GM18505 (cell line): Measurements from ENCODE around the gene DUSP7.
"Not testable (repeated sequence)": the region's sequence is repeated elsewhere in the genome, so short reads cannot be mapped to it uniquely, and the experiment has no call there.

Experiments
- ATAC-seq: cut with Tn5 transposase; IDR thresholded peaks from one replicate; pipeline ENCODE4 v1.9.1; 2021; ENCODE audit not compliant: unreplicated experiment
- POLR2A ChIP-seq: IDR thresholded peaks from 4 replicates; pipeline ENCODE4 v1.6.1; 2011; ENCODE audit warnings: borderline replicate concordance; ENCODE audit not compliant: insufficient read depth, insufficient read length; ENCODE audit errors: extremely low read depth

The DUSP7 gene

DNA sequence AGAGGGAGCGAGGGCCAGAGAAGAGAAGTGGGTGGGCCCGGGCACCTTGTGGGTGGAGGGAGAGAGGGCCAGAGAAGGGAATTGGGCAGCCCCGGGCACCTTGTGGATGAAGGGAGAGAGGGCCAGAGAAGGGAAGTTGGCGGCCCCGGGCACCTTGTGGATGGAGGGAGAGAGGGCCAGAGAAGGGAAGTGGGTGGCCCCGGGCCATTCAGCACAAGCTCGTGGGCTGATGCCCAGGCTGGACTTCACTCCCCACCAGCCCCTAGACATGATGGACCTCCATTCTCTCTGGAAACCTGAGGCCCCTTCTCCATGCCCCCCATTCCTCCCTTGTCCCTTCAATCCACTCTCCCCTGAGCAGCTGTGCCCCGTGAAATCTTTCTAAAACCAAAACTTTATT, 15.8 kb downstream of the DUSP7 start:
- no peak for TF ChIP-seq POLR2A
- no peak for ATAC-seq

DNA sequence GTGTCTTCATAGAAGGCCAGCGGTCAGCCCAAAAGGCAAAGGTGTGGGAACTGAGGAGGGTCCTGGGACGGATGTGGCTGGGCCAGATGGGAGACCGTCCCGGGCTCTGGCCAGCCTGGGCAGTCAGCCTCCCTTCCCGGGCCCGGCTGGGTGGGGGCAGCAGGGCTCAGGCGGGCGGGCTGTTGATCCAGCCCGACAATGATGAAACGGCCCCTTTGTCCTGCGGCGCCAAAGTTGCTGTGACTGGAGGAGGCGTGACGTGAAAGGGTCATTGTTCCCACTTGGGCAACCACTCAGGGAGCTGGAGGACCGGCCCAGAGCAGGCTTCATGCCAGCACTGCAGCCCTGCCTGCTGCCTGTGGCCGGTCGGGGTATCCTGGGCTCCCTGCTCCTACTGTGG, 16.5 kb downstream of the DUSP7 start:
- no peak for TF ChIP-seq POLR2A

DNA sequence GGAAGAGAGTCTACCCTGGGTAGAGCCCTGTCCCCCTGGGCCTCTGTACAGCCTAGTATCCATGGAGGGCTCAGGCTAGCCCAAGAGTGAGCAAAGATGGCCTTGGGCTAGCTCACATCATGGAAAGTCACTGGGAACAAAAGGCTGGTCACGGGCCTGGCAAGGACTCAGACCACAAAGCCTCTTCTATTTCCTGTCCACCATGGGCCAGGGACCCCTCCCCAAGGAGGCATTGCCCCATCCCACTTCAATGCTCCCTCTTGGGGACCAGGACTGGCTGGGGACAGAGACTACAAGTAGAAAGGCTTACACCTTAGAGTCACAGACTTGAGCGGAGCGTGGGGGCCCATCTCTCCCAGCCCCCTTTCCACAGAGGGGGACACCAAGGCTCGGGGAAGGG, 16.9 kb downstream of the DUSP7 start:
- no peak for TF ChIP-seq POLR2A
- no peak for ATAC-seq

More for the DNA sequence above, 16.5 kb downstream of the DUSP7 start:
- no peak for ATAC-seq

DNA sequence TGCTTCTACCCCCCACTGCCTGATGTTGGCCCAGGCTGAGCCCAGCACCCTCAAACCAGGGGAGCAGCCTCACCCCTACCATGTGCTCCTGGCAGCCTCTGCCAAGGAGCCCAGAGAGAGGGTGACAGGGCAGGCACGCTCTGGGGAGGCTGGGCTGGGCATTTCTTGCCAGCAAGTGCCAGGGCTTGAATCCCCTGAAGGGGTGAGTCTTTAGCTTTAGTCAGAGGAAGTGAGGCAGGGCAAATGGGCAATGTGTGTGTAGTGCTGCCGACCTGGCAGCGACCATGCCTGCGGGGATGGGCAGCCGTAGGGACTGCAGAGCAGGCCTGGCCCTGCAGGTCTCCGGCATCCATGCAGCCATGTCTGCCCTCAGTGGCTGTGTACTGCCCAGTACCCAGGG, 18.1 kb downstream of the DUSP7 start:
- no peak for TF ChIP-seq POLR2A
- no peak for ATAC-seq

DNA sequence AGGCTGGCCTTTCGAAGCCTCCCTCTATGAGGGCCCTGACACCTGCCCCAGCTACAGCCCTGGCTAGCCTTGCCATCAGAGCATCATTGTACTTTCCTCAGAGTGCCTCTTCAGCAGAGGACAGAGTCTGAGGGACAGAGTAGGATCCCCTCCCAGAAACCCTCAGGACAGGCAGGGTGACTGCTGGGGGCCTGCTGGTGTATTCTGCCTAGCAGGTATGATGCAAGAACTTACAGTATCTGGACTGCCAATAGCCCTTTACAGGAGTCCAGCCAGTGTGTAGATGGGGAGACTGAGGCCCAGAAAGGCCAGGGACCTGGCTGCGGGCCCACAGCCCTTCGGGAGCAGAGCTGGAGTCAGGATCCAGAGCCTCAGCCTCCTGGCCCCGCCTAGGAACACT, 19.1 kb downstream of the DUSP7 start:
- ATAC-seq = no peak
- TF ChIP-seq POLR2A = no peak

DNA sequence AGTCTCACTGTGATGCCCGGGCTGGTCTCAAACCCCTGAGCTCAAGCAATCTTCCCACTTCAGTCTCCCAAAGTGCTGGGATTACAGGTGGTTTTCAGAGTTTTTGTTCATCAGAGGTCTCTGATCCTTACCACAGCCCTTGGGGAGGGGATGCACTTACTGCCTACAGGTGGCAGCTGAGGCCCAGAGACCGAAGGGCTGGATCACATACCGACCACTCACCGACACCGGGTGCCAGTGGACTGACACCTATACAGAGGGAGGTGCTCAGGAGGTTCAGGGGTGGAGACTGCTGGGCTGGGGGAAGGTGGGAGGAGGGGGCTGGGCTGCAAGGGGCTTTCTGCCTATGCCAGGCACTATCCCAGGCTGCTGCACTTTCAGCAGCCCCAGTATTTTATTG, 19.5 kb downstream of the DUSP7 start:
- no peak for TF ChIP-seq POLR2A
- no peak for ATAC-seq

DNA sequence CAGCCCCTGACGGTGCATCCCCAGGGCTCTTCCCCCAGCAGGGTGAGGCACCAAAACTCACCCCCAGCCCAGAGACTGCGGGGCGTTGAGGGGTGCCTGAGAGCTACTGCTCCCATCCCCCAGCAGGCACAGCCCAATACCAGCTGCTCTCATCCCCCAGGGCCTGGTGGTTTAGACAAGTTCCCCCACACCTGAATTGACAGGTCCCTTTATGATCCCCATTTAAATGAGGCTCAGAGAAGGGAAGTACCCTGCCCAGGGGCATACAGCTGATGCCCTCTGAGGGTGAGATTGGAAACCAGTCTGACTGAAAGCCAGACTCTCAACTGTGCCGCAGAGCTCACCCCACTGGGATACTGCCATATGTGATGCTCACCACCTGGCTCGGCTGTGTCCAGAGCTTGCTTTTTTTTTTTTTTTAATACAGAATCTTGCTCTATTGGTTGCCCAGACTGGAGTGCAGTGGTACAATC, 20.1 kb downstream of the DUSP7 start:
- ATAC-seq = no peak
- no peak for TF ChIP-seq POLR2A

DNA sequence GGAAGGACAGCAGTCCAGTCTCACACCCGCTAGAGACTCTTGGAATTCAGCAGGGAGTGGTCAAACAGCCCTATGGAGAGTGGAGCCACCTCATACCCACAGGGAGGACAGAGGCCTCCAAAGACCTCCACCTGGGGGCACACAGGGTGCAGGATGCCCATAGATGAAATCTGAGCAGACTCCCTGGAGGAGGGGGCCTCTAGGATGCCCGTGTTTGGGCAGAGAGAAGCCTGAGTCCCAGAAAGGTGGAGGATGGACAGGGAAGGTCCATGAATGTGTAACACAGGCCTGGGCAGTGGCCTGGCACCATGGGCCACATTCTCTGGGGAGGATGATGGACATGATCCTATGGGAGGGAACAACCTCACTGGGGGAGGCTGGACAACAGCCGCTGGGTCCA, 21.7 kb downstream of the DUSP7 start:
- TF ChIP-seq POLR2A = no peak

DNA sequence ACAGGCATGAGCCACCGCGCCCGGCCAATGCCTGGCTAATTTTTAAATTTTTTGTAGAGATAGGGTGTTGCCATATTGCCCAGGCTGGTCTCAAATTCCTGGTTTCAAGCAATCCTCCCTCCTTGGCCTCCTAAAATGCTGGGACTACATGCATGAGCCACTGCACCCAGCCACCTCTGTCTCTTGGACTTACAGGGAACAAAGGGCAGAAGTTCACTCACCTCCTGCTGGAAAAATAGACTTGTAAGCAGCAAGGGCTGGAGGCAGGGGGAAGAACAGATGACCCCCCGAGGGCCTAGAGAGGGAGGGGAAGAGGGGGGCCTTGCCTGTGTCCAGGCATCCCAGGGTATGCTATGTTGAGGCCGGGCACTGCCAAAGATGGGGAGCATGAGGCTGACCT, 22.2 kb downstream of the DUSP7 start:
- no peak for TF ChIP-seq POLR2A
- ATAC-seq = no peak

More for the DNA sequence above, 21.7 kb downstream of the DUSP7 start:
- ATAC-seq = no peak

DNA sequence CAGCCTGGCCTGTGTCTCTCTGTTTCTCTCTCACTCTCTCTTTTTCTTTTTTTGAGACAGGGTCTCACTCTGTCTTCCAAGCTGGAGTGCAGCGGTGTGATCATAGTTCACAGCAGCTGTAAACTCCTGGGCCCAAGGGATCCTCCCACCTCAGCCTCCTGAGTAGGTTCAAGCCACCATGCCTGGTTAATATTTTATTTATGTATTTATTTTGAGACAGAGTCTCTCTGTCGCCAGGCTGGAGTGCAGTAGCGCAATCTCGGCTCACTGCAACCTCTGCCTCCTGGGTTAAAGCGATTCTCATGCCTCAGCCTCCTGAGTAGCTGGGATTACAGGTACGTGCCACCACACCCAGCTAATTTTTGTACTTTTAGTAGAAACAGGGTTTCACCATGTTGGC, 22.6 kb downstream of the DUSP7 start:
- not testable (repeated sequence) for ATAC-seq

DNA sequence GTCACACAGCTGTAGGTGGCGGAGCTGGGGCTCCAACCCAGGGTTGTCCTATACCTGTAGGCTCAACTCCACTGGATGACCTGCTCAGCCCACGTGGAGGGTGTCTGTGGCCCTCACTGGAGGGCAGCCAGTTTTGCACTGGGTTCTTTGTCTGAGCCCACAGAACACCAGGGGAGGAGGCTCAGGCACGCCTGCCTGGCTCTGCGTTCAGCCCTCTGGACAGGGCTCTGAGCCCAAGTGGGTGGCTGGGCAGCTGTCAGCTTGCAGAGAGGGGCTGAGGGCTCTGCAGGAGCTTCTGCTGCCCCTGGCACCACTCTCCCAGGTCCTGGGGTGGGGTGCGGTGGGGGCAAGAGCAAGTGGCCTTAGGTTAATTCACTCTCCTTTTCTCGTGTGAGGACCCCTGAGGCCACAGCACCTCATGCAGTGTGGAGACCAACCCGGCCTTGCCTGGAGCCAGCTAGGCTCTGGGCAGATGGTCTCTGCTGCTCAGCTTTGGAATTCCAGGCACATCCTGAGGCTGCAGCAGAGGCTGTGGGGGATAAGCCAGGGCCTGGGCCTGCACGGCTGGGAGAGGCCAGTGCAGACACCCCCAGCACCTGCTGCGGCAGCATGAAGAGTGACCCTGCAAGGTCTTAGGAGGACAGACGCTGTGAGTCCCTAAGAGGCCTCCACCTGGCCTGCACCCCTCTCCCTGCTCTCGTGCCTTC, 23.5 kb downstream of the DUSP7 start:
- no peak for ATAC-seq
- TF ChIP-seq POLR2A = no peak

DNA sequence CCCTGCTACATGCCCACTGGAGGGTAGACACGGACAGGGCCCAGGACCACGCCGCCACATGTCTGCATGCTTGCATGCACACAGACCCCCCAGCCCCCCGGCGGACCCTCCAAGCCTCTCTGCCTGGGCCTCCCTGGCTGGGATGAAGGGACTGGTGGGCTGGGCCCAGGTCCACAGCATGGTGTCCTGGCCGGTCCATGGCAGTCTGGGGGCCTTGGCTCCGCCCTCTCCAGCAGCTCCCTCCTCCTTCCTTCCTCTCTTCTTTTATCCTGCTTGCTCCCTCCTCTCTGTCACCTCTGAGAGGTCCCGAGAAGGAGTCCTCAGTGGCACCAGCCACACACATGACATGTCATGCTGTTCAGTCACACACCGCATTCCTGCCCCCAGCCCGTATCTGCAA, 24.5 kb downstream of the DUSP7 start:
- TF ChIP-seq POLR2A = no peak
- ATAC-seq = no peak

DNA sequence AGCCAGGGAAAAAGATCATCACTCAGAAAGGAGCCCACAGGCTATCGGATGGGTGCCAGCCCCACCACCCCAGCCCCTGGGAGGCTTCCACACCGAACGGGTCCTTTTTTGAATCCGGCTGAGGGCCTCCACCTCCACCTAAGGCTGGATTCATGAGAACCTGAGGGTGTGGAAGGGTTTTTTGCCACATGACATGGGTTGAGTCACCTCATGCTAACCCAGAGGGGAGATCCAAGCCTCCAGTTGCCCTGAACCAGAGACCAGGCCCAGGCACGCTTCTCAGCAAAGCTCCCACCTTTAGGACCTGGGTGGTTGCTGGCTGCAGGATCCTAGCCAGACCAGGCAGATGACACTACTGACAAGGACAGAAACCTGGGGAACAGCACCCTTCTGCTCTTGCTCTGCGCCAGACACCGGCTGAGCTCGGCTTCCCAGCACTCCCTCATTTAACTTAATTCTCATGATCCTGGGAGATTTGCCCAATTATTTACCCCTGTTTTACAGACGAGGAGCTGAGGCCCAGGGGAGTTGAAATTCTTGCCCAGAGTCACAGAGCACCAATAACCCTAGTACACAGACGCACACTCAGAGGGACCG, 25.6 kb downstream of the DUSP7 start:
- no peak for TF ChIP-seq POLR2A
- ATAC-seq = no peak

DNA sequence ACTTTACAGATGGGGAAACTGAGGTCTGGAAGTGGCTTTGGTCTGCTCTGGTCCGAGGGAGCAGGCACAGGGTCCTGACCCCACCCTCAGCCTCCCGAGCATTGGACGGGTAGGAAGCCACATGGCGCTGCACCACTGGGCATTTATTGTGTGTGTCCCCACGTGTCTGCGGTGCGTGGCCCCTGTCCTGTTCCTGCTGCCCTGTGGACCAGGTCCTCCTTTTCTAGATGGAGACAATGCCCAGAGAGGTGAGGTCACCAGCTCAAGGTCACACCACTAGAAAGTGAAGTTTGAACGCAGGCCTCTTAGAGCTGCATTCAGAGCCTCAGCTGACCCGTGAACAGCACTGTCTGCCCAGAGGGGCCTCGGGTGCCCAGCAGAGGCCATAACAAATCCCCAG, 26.8 kb downstream of the DUSP7 start:
- no peak for ATAC-seq
- no peak for TF ChIP-seq POLR2A
